Activated CD8-positive, alpha-beta T cell treated with anti-CD3 and anti-CD28 coated beads for 36 hours (primary cell): ENCODE results near the gene MGRN1. TPM values are rescaled to one million over a fixed set of nuclear protein-coding genes. Genes with fewer than 3 reads are reported as not detected.
"Not testable (repeated sequence)": the region's sequence is repeated elsewhere in the genome, so short reads cannot be mapped to it uniquely, and the experiment has no call there.

ENCODE experiments used
- ATAC-seq: fragments of 200-7000 bp; cut with Tn5 transposase; one replicate; pipeline ENCODE4 v1.10.0; 2021; ENCODE audit warnings: mild to moderate bottlenecking, moderate library complexity
- CTCF ChIA-PET: fragments of 350-600 bp; sonication (Branson Sonifier 250); formaldehyde crosslinking; loops from one replicate; lab custom pipeline; 2021; ENCODE audit warnings: antibody characterized with exemption; lab: Charles Lee
- POLR2A ChIA-PET: fragments of 350-600 bp; sonication (Branson Sonifier 250); formaldehyde crosslinking; loops from one replicate; lab custom pipeline; 2021; ENCODE audit warnings: antibody characterized with exemption; lab: Charles Lee
- DNase-seq: peaks from one replicate; pipeline ENCODE4 v3.0.0-alpha.2; 2020
- H3K27ac Mint-ChIP-seq: one replicate; pipeline ENCODE4 v1.8.0; 2021; ENCODE audit warnings: mild to moderate bottlenecking, mixed read lengths
- H3K27me3 Mint-ChIP-seq: one replicate; pipeline ENCODE4 v1.8.0; 2021; ENCODE audit warnings: mixed read lengths
- H3K36me3 Mint-ChIP-seq: one replicate; pipeline ENCODE4 v1.8.0; 2021; ENCODE audit warnings: low read depth, mixed read lengths
- H3K4me1 Mint-ChIP-seq: one replicate; pipeline ENCODE4 v1.8.0; 2021; ENCODE audit warnings: low read depth, mixed read lengths
- H3K4me3 Mint-ChIP-seq: one replicate; pipeline ENCODE4 v1.8.0; 2021; ENCODE audit warnings: mild to moderate bottlenecking, moderate library complexity, mixed read lengths
- H3K9me3 Mint-ChIP-seq: one replicate; pipeline ENCODE4 v1.8.0; 2021; ENCODE audit warnings: mixed read lengths
- intact Hi-C: fragments of 100-400 bp; cut with micrococcal nuclease; formaldehyde crosslinking; loops from one replicate; pipeline ENCODE4 v1.10.0; 2022
- total RNA-seq, 2 experiments: library from RNA; stranded (reverse); gene quantifications; one replicate each; pipeline ENCODE4 v1.2.3, GENCODE V29; 2021
- TF ChIP-seq, protein P1 (sequence below): fragments of 200-600 bp; IDR thresholded peaks from one replicate; pipeline ENCODE4 v1.8.0; 2022; ENCODE audit warnings: antibody characterized with exemption, mild to moderate bottlenecking

Gene MGRN1
- total RNA-seq, 2 experiments from 2014 or later, result 67.6 to 70.8 TPM

GRCh38 chr16:4649744-4650442 is 25.3 kb downstream of the MGRN1 start:
- ATAC-seq, result peak; percentile 49
- intact Hi-C loops, result no loop called here
- peaks cover 38% of the 10 kb centered on the region for H3K36me3 Mint-ChIP-seq
- ChIA-PET CTCF (interaction anchor here (0.6 to 2.7 kb wide), 17 partner anchors 10 to 198 kb away, joined by 3 to 23 read pairs (median 4); partner anchors contain the start of gene MGRN1), POLR2A (interaction anchor here (0.7 to 1.2 kb wide), 4 partner anchors 11 to 46 kb away, joined by 3 to 6 read pairs (median 4); partner anchors contain the start of genes MGRN1 and NUDT16L1)
- H3K27ac Mint-ChIP-seq, result no peak overlapping the region
- peak; percentile 47 for DNase-seq
- H3K4me1 Mint-ChIP-seq, result peaks cover 39% of the 10 kb centered on the region
- TF ChIP-seq, protein P1, sequence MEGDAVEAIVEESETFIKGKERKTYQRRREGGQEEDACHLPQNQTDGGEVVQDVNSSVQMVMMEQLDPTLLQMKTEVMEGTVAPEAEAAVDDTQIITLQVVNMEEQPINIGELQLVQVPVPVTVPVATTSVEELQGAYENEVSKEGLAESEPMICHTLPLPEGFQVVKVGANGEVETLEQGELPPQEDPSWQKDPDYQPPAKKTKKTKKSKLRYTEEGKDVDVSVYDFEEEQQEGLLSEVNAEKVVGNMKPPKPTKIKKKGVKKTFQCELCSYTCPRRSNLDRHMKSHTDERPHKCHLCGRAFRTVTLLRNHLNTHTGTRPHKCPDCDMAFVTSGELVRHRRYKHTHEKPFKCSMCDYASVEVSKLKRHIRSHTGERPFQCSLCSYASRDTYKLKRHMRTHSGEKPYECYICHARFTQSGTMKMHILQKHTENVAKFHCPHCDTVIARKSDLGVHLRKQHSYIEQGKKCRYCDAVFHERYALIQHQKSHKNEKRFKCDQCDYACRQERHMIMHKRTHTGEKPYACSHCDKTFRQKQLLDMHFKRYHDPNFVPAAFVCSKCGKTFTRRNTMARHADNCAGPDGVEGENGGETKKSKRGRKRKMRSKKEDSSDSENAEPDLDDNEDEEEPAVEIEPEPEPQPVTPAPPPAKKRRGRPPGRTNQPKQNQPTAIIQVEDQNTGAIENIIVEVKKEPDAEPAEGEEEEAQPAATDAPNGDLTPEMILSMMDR, result no peak
- H3K9me3 Mint-ChIP-seq, result no peaks in the 10 kb centered on the region
- no peak overlapping the region for H3K4me3 Mint-ChIP-seq
- H3K27me3 Mint-ChIP-seq, result no peaks in the 10 kb centered on the region

DNA sequence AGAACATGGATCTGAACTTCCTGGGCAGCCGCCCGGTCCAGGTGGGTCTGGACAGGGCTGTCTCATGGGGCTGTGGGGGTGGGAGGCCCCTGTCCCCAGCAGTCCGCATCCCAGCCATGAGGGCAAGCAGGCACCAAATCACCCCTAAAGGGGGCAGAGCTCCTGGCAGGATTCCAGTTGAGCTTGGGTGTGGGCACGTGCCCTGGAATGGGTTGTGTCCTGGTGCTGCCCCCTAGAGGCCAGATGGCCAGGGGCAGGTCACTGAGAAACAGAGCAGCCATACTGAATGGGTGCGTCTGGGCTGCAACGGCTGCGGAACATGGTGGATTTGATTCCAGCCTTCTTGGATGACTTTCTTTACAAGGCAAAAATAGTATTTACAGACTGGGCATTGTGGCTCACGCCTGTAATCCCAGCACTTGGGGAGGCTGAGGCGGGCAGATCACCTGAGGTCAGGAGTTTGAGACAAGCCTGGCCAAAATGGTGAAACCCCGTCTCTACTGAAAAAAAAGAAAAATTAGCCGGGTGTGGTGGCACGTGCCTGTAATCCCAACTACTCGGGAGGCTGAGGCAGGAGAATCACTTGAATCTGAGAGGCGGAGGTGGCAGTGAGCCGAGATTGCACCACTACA is 25.9 kb downstream of the MGRN1 start:
- TF ChIP-seq, protein P1, result peak; percentile 96
- Mint-ChIP-seq H3K4me1 (peaks cover 35% of the 10 kb centered on the region), H3K27ac (peak overlapping the region; percentile 15), H3K36me3 (peaks cover 35% of the 10 kb centered on the region)
- H3K4me3 Mint-ChIP-seq, intact Hi-C loops, H3K27me3 Mint-ChIP-seq, H3K9me3 Mint-ChIP-seq: not testable (repeated sequence)
- POLR2A ChIA-PET, result interaction anchor here (1.0 to 1.2 kb wide), 2 partner anchors 10 to 24 kb away, joined by 3 to 6 read pairs; no protein-coding TSS in a partner anchor
- DNase-seq, result peak; percentile 87
- ATAC-seq, result peak; percentile 75
- CTCF ChIA-PET, result interaction anchor here (0.6 to 2.7 kb wide), 17 partner anchors 9 to 198 kb away, joined by 3 to 23 read pairs (median 4); partner anchors contain the start of gene MGRN1

GRCh38 chr16:4651827-4652226 is 27.2 kb downstream of the MGRN1 start:
- ChIA-PET CTCF (no interaction called here), POLR2A (interaction anchor here (1.0 kb wide), 1 partner anchor 26 kb away, joined by 3 read pairs; no protein-coding TSS in a partner anchor)
- Mint-ChIP-seq H3K27me3 (no peaks in the 10 kb centered on the region), H3K27ac (no peak overlapping the region), H3K36me3 (peaks cover 36% of the 10 kb centered on the region), H3K9me3 (no peaks in the 10 kb centered on the region), H3K4me3 (no peak overlapping the region), H3K4me1 (peaks cover 25% of the 10 kb centered on the region)
- ATAC-seq, result no peak
- intact Hi-C loops, result no loop called here
- DNase-seq, result no peak
- TF ChIP-seq, protein P1, result no peak

GRCh38 chr16:4652561-4652960 is 27.9 kb downstream of the MGRN1 start:
- intact Hi-C loops, result no loop called here
- H3K27ac Mint-ChIP-seq, result no peak overlapping the region
- H3K27me3 Mint-ChIP-seq, result no peaks in the 10 kb centered on the region
- CTCF ChIA-PET, result no interaction called here
- peaks cover 36% of the 10 kb centered on the region for H3K36me3 Mint-ChIP-seq
- no peak for ATAC-seq
- POLR2A ChIA-PET, result no interaction called here
- TF ChIP-seq, protein P1, result no peak
- H3K9me3 Mint-ChIP-seq, result no peaks in the 10 kb centered on the region
- no peak overlapping the region for H3K4me3 Mint-ChIP-seq
- peaks cover 18% of the 10 kb centered on the region for H3K4me1 Mint-ChIP-seq
- DNase-seq, result no peak
